ENCODE results near the gene CHAT. TPM values are rescaled to one million over a fixed set of nuclear protein-coding genes. Genes with fewer than 3 reads are reported as not detected.

CHAT gene
- total RNA-seq, 1 donor, result not detected

DNA sequence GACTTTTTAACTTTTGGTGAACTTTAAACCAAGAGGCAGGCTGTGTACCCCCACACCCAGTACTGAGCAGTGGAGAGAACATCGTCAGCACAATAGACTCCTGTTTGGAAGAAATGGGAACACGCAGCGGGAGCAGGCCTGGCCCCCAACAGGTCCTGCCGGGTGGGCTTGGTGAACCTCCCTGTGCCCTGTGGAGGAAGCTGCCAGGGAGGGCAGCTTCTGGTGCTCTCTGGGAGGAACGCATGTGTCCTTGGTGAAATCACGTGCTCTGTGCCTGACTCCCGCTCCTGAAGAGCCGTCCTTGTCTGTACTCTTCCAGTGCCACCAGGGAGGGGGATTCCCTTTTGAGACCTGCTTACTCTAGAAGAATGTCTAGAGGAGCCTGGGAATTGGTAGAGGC lies 31.6 kb downstream of the CHAT start:
- no peaks in the 10 kb centered on the region for H3K9me3 ChIP-seq (ENCODE audit: low read depth, low read length)
- H4K20me1 ChIP-seq (ENCODE audit: insufficient read depth, low read length), result no peaks in the 10 kb centered on the region

DNA sequence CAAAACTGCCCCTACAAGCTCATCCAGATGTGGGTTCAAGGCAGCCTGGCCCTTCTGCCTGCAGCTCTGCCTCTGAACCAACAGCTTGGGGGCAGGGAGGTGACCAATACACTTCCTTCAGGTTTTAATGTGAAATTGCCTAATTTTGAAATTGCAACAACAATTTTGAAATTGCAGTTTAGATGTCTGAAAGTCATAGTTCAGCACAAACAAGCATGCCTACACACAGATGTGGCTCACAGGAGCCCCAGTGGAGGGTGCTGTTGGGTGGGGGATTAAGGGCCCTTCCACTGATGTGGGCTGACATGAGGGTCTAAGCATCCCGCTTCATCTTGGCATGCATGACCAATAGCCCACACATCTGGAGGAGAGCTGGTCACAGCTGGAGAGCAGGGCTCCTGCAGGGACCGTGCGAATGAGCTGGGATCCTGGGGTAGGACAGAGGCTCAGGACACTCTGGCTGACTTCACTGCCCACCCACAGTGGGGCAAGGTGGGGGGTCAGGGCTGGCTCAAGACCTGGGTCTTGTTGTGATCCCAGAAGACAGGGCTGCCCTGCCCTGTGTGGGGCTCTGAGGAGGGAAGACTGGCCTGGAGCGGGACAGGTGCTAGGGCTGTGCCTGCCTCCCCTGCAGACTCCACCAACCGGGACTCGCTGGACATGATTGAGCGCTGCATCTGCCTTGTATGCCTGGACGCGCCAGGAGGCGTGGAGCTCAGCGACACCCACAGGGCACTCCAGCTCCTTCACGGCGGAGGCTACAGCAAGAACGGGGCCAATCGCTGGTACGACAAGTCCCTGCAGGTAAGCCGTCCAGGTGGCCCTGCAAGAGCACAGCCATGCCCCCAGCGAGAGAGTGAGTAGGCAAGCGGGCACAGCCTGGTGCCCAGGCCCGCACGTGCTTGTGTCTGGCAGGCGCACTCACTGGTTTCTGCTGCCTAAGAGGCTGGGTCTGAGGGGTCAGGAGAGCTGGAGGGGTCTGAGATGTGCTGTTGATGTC lies 32.3 kb downstream of the CHAT start:
- Histone ChIP-seq H3K4me1 (ENCODE audit: insufficient read depth, low read length) (no peaks in the 10 kb centered on the region), H4K20me1 (ENCODE audit: insufficient read depth, low read length) (no peaks in the 10 kb centered on the region), H3K9me3 (ENCODE audit: low read depth, low read length) (no peaks in the 10 kb centered on the region), H3K79me2 (ENCODE audit: insufficient read depth, low read length) (no peaks in the 10 kb centered on the region), H3K36me3 (ENCODE audit: insufficient read depth, low read length) (no peaks in the 10 kb centered on the region), H2AFZ (ENCODE audit: low read length) (no peak overlapping the region), H3K4me3 (ENCODE audit: insufficient read depth, low read length) (no peak overlapping the region), H3K27ac (ENCODE audit: low read depth, low read length) (no peak overlapping the region), H3K27me3 (ENCODE audit: insufficient read depth, low read length) (no peaks in the 10 kb centered on the region), H3K4me2 (ENCODE audit: insufficient read depth, low read length) (no peak overlapping the region)
- no peak for DNase-seq (ENCODE audit: insufficient read length, low spot score, missing footprints)
- TF ChIP-seq, protein P1, sequence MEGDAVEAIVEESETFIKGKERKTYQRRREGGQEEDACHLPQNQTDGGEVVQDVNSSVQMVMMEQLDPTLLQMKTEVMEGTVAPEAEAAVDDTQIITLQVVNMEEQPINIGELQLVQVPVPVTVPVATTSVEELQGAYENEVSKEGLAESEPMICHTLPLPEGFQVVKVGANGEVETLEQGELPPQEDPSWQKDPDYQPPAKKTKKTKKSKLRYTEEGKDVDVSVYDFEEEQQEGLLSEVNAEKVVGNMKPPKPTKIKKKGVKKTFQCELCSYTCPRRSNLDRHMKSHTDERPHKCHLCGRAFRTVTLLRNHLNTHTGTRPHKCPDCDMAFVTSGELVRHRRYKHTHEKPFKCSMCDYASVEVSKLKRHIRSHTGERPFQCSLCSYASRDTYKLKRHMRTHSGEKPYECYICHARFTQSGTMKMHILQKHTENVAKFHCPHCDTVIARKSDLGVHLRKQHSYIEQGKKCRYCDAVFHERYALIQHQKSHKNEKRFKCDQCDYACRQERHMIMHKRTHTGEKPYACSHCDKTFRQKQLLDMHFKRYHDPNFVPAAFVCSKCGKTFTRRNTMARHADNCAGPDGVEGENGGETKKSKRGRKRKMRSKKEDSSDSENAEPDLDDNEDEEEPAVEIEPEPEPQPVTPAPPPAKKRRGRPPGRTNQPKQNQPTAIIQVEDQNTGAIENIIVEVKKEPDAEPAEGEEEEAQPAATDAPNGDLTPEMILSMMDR (IDR thresholded peaks at IDR 0.05; ENCODE audit: extremely low read depth, low read depth, low read length), result no peak

More for the DNA sequence above, 31.6 kb downstream of the CHAT start:
- Histone ChIP-seq H3K27ac (ENCODE audit: low read depth, low read length) (no peak overlapping the region), H3K4me1 (ENCODE audit: insufficient read depth, low read length) (no peaks in the 10 kb centered on the region), H2AFZ (ENCODE audit: low read length) (no peak overlapping the region), H3K27me3 (ENCODE audit: insufficient read depth, low read length) (peaks cover 1% of the 10 kb centered on the region), H3K79me2 (ENCODE audit: insufficient read depth, low read length) (no peaks in the 10 kb centered on the region), H3K36me3 (ENCODE audit: insufficient read depth, low read length) (no peaks in the 10 kb centered on the region), H3K4me3 (ENCODE audit: insufficient read depth, low read length) (no peak overlapping the region), H3K4me2 (ENCODE audit: insufficient read depth, low read length) (no peak overlapping the region)
- no peak for DNase-seq (ENCODE audit: insufficient read length, low spot score, missing footprints)
- TF ChIP-seq, protein P1 (IDR thresholded peaks at IDR 0.05; ENCODE audit: extremely low read depth, low read depth, low read length), result no peak

DNA sequence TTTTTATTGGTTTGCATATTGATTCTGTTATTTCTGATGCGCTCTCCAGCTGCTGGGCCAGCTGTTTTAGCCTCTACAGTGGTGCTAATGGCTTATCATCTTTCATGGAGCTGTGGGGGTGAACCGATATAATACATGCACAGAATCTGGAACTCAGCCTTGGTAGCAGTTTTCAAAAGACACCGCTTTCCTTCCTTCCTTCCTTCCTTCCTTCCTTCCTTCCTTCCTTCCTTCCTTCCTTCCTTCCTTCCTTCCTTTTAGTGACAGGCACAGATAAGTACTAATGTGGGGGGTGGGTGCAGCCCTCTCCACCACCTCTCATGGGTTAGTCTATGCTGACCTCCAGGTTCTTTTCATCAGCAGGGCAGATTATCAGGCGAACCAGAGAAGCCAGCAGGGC lies 33.7 kb downstream of the CHAT start:
- no peaks in the 10 kb centered on the region for H3K27me3 ChIP-seq (ENCODE audit: insufficient read depth, low read length)
- no peak overlapping the region for H3K4me3 ChIP-seq (ENCODE audit: insufficient read depth, low read length)
- H4K20me1 ChIP-seq (ENCODE audit: insufficient read depth, low read length), result no peaks in the 10 kb centered on the region
- H3K79me2 ChIP-seq (ENCODE audit: insufficient read depth, low read length), result no peaks in the 10 kb centered on the region
- no peak for DNase-seq (ENCODE audit: insufficient read length, low spot score, missing footprints)
- H2AFZ ChIP-seq (ENCODE audit: low read length), result no peak overlapping the region
- no peak overlapping the region for H3K27ac ChIP-seq (ENCODE audit: low read depth, low read length)
- H3K4me1 ChIP-seq (ENCODE audit: insufficient read depth, low read length), result no peaks in the 10 kb centered on the region
- H3K4me2 ChIP-seq (ENCODE audit: insufficient read depth, low read length), result no peak overlapping the region
- H3K9me3 ChIP-seq (ENCODE audit: low read depth, low read length), result no peaks in the 10 kb centered on the region
- TF ChIP-seq, protein P1 (IDR thresholded peaks at IDR 0.05; ENCODE audit: extremely low read depth, low read depth, low read length), result no peak
- H3K36me3 ChIP-seq (ENCODE audit: insufficient read depth, low read length), result no peaks in the 10 kb centered on the region
